ENCODE results near the gene ZNF865. TPM values are rescaled to one million over a fixed set of nuclear protein-coding genes. Genes with fewer than 3 reads are reported as not detected.

ZNF865 gene
- total RNA-seq, 2 experiments from 2014 or later = 14.2 TPM

DNA sequence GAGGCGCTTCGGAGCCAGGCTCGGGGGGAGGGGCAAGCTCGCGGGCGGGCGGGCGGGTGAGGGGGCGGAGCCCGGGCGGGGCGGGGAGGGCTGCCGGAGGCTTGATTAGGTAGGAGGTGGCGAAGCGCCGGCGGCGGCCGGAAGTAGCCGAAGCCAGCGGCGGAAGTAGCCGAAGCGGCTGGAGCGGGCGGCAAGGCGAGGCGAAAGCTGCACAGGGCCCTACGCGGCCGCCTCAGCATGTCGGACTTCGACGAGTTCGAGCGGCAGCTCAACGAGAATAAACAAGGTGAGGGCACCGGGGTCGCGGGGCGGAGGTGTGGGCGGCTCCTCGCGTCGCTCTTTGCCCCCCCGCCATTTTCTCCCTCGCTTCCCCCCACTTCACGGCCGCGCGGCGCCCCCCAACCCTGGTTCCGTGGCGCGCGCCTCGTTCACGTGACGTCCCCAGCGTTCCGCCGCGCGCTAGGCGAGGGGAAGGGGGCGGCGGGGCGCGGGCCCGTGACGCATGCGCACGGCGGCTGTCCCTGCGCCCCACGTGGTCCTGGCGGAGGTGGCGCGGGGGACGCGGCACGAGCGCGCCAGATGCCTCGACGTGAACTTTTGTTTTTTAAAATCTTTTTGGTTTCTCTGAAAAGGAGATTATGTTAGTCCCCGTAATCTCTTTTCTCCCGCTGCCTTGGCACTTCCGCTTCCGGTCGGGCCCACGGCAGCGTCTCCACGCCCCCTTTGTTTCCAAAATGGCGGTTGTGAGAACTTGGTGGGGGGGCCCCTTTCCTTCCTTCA is 49.6 kb downstream of the ZNF865 start, which contains the start of gene U2AF2:
U2AF2 (plus strand) TSS at position 168 of the 780 bp plus-strand sequence; CDS start at position 238, 70 bp downstream.
- ChIA-PET POLR2A (interaction anchor here (0.7 to 1.1 kb wide), 2 partner anchors 17 to 400 kb away, joined by 3 to 4 read pairs; no protein-coding TSS in a partner anchor), CTCF (interaction anchor here (0.6 to 3.4 kb wide), 25 partner anchors 9 to 495 kb away, joined by 3 to 36 read pairs (median 5); partner anchors contain the start of genes FIZ1, ZNF580, ZNF581 and ZNF784)
- Mint-ChIP-seq H3K4me1 (peaks cover 44% of the 10 kb centered on the region), H3K9me3 (no peaks in the 10 kb centered on the region), H3K27ac (peak within 1 kb of the TSS; percentile 99), H3K4me3 (peak within 1 kb of the TSS; percentile 88), H3K36me3 (ENCODE audit: low read depth) (peaks cover 25% of the 10 kb centered on the region), H3K27me3 (no peaks in the 10 kb centered on the region)
- peak; percentile 95 for DNase-seq

DNA sequence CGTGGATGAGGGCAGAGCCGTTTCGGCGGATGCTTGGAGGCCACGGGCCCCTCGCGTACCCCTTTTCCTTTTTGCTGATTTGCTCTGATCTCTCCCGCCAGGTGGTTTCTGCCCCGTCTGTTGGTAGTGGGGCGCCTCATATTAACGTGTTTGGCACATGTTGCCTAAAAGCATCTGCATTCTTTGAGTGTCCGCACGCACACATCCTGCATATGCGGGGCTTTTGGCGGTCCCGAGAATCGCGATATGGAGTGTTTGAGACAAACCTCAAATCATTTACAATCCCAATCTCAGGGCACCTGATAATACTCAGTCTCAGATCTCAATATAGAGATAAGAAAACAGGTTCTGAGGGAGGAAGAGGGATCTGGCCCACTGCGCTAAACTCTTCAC is 50.2 kb downstream of the ZNF865 start:
- POLR2A ChIA-PET = no interaction called here
- CTCF ChIA-PET = interaction anchor here (1.3 kb wide), 1 partner anchor 25 kb away, joined by 5 read pairs; no protein-coding TSS in a partner anchor
- Mint-ChIP-seq H3K4me3 (peak overlapping the region; percentile 88), H3K27me3 (no peaks in the 10 kb centered on the region), H3K27ac (peak overlapping the region; percentile 99), H3K9me3 (no peaks in the 10 kb centered on the region), H3K4me1 (peaks cover 39% of the 10 kb centered on the region), H3K36me3 (ENCODE audit: low read depth) (peaks cover 24% of the 10 kb centered on the region)
- no peak for DNase-seq

DNA sequence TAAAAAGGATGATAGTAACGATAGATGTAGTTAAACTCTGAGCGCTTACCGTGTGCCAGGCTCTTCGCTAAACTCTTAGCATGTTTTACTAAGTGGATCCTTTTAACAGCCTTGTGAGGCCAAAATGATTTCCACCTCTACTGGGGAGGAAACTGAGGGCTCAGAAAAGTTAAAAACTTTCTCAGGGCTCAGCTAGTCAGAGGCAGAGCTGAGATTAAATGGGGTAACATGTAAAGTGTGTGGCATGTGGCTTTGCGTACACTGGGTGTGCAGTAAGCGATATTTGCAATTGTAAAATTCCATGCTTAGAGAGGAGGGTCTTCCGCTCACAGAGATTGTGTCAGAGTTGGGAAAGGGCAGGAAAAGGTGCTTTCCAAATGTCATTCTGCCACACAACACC is 51.1 kb downstream of the ZNF865 start:
- H3K36me3 Mint-ChIP-seq (ENCODE audit: low read depth) = peaks cover 26% of the 10 kb centered on the region
- peak overlapping the region; percentile 88 for H3K4me3 Mint-ChIP-seq
- POLR2A ChIA-PET = no interaction called here
- H3K4me1 Mint-ChIP-seq = peaks cover 37% of the 10 kb centered on the region
- no peaks in the 10 kb centered on the region for H3K9me3 Mint-ChIP-seq
- CTCF ChIA-PET = interaction anchor here (1.0 to 1.5 kb wide), 5 partner anchors 9 to 26 kb away, joined by 3 to 5 read pairs (median 3); no protein-coding TSS in a partner anchor
- DNase-seq = no peak
- peak overlapping the region; percentile 99 for H3K27ac Mint-ChIP-seq
- H3K27me3 Mint-ChIP-seq = no peaks in the 10 kb centered on the region

DNA sequence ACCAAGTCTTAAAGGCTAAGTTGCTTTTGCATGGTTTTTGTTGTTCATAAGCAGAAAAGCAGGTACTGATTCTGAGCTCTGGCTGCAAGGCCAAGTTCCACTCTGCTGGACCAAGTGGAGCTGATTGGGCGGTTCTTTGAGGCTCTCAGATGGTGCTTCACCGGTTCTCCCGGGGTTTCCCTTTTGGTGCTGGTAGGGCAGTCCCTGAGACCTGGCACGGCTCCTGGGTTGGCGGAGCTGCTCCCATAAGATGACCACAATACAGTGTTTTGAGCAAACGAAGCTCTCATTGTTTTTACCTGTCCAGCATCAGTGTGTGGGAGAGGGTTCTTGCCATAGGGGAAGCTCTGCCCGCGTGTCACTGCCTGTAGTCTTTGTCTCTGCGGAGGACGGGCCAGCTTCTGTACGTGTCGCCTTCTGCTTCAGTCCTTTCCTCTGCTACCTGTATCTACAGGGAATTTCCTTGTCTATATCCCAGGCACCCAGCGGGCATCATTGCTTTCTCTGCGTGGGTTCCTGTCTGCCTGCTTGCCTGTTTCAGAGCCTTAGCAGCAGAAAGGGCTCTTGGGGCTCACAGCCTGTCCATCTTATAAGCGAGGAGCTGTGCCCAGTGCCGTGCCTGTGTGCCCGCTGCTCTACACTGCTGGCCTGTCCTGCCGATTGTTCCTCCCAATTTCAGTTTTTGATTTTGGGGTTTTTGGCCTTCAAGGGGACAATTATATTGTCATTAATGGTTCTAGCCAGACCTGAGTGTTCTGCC is 51.7 kb downstream of the ZNF865 start:
- POLR2A ChIA-PET = no interaction called here
- CTCF ChIA-PET = interaction anchor here (1.0 to 1.5 kb wide), 6 partner anchors 9 to 26 kb away, joined by 3 to 5 read pairs (median 3); no protein-coding TSS in a partner anchor
- no peaks in the 10 kb centered on the region for H3K27me3 Mint-ChIP-seq
- peaks cover 31% of the 10 kb centered on the region for H3K36me3 Mint-ChIP-seq (ENCODE audit: low read depth)
- H3K4me1 Mint-ChIP-seq = peaks cover 38% of the 10 kb centered on the region
- no peak for DNase-seq
- H3K4me3 Mint-ChIP-seq = peak overlapping the region; percentile 88
- H3K9me3 Mint-ChIP-seq = no peaks in the 10 kb centered on the region
- peak overlapping the region; percentile 71 for H3K27ac Mint-ChIP-seq

DNA sequence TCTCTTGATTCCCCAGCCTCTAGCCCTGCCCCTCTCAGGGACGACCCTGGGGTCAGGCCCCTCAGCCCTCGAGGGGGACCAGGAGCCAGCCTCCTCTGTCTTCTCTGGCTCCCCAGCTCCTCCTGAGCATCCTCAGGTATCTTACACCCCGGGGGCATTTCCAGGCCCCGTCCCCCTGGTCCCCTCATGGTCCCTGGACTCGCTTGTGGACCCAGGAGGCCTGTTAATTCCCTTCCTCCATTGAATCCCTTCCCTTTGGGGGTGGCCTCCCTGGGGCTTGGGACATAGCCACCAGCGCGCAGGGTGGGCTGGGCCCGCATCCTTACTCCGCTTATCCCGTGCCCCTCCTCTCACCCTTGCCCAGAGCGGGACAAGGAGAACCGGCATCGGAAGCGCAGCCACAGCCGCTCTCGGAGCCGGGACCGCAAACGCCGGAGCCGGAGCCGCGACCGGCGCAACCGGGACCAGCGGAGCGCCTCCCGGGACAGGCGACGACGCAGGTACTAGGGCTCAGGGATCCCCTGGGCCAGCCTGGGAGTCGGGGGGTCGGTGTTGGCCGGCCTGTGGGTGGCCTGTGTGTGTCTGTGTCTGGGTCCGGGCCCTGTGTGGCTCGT is 53.5 kb downstream of the ZNF865 start:
- peaks cover 42% of the 10 kb centered on the region for H3K36me3 Mint-ChIP-seq (ENCODE audit: low read depth)
- H3K27ac Mint-ChIP-seq = no peak overlapping the region
- no peaks in the 10 kb centered on the region for H3K9me3 Mint-ChIP-seq

DNA sequence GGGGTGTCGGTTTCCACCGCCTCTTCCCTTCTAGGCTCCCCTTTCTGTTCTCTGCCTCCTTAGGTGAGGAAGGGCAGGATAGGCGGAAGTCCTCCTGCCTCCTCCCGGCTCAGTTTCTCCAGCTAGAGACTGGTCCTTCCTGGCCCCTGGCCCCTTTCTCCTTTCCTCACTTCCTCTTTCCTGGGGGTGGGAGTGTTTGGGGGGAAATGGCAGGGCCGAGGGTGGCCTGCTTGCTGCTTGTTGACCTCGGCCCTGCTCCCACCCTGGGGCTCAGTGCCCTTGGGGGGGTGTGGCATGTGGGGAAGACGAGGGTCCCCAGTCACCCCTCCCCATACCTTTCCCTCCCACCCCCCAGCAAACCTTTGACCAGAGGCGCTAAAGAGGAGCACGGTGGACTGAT is 54.4 kb downstream of the ZNF865 start:
- H3K4me1 Mint-ChIP-seq = peaks cover 42% of the 10 kb centered on the region
- DNase-seq = no peak
- H3K27me3 Mint-ChIP-seq = no peaks in the 10 kb centered on the region
- no peak overlapping the region for H3K4me3 Mint-ChIP-seq
- peaks cover 50% of the 10 kb centered on the region for H3K36me3 Mint-ChIP-seq (ENCODE audit: low read depth)
- H3K27ac Mint-ChIP-seq = no peak overlapping the region
- ChIA-PET POLR2A (no interaction called here), CTCF (no interaction called here)
- H3K9me3 Mint-ChIP-seq = no peaks in the 10 kb centered on the region

More for the DNA sequence above, 53.5 kb downstream of the ZNF865 start:
- no peak overlapping the region for H3K4me3 Mint-ChIP-seq
- peaks cover 42% of the 10 kb centered on the region for H3K4me1 Mint-ChIP-seq
- POLR2A ChIA-PET = no interaction called here
- no peaks in the 10 kb centered on the region for H3K27me3 Mint-ChIP-seq
- CTCF ChIA-PET = no interaction called here
- DNase-seq = no peak

DNA sequence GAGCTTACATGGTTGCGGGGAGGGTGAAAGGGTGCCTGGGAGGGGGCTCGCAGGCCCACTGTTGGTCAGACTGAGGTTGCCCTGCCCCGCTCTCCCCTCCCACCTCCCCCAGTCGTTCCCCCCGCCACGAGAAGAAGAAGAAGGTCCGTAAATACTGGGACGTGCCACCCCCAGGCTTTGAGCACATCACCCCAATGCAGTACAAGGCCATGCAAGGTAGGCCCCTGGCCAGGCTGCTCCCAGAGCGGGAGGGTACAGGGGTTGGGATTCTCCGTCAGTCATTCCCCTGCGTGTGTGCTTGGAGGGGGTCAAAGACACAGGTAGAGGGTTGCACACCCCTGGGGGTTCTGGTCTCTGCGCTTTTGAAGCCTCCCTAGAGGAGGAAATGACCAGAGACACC is 55.0 kb downstream of the ZNF865 start:
- Mint-ChIP-seq H3K4me1 (peaks cover 42% of the 10 kb centered on the region), H3K36me3 (ENCODE audit: low read depth) (peaks cover 51% of the 10 kb centered on the region), H3K27ac (no peak overlapping the region), H3K4me3 (no peak overlapping the region), H3K27me3 (no peaks in the 10 kb centered on the region), H3K9me3 (no peaks in the 10 kb centered on the region)
- CTCF ChIA-PET = no interaction called here
- no peak for DNase-seq
- POLR2A ChIA-PET = no interaction called here

DNA sequence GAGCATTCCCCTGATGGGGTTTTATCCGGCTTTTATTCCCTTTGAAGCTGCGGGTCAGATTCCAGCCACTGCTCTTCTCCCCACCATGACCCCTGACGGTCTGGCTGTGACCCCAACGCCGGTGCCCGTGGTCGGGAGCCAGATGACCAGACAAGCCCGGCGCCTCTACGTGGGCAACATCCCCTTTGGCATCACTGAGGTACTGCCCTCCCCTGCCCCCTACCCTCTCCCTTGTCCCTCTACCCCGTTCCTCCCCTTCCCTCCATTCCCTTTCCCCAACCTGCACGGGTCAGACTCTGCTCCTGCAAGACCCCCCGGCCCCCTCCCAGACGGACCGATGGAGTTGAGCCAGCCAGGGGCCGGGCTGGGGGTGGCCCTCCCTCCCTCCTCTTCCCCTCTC is 55.5 kb downstream of the ZNF865 start:
- no peak overlapping the region for H3K4me3 Mint-ChIP-seq
- peaks cover 38% of the 10 kb centered on the region for H3K4me1 Mint-ChIP-seq
- no peaks in the 10 kb centered on the region for H3K9me3 Mint-ChIP-seq
- peaks cover 49% of the 10 kb centered on the region for H3K36me3 Mint-ChIP-seq (ENCODE audit: low read depth)
- H3K27ac Mint-ChIP-seq = no peak overlapping the region
- no peaks in the 10 kb centered on the region for H3K27me3 Mint-ChIP-seq
- CTCF ChIA-PET = no interaction called here
- no peak for DNase-seq
- POLR2A ChIA-PET = no interaction called here

DNA sequence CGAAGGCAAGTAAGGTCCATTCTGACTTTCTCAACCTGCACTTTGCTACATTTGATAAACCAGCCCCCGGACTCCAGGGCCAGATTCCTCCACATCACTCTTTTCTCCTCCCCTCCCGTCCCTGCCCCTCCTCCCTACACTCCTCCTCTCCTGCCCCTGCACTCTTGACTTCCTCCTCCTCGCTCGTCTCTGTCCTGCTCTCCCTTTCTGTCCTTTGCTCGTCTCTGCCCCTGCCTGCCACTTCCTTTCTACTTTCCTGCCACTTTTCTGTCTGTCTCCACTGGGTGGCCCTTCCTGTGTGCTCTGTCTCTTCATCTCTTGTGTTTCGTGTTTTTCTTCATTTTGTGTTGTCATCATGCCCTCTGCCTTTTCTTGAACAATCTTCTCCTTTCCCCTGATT is 56.4 kb downstream of the ZNF865 start:
- Mint-ChIP-seq H3K27me3 (no peaks in the 10 kb centered on the region), H3K27ac (peak overlapping the region; percentile 47), H3K9me3 (no peaks in the 10 kb centered on the region), H3K36me3 (ENCODE audit: low read depth) (peaks cover 48% of the 10 kb centered on the region), H3K4me1 (peaks cover 30% of the 10 kb centered on the region), H3K4me3 (no peak overlapping the region)
- POLR2A ChIA-PET = no interaction called here
- CTCF ChIA-PET = no interaction called here
- DNase-seq = no peak

DNA sequence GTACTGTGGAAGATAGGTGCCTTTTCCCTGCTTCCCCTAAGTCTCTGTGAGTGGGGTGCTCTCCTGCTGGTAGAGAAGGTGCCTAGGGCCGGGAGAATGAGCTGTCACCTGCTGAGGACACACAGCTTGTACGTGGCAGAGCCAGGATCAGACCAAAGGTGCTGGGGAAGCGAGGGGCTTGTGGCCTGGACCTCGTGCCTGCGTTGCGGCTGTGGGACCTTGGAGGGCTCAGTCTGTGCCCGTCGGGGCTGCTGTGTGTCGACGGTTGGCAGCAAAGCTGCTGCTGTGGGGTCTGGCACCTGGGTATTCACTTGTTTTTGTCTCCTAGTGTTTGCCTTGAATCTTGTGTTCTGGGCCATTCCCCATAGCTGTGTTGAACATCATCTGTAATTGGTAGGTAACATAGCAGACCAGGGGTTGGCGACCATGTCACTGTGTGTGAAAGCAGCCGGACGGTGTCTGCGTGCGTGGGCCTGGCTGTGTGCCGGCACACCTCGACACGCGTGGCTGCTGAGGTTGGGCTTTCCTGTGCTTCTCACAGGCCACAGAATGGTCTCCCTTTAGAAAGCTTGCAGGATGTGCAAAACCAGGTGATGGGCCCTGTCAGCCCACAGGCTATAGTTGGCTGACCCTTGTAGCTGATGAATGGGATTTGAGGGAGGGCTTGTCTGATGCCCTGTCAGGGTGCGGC is 58.5 kb downstream of the ZNF865 start:
- Mint-ChIP-seq H3K9me3 (no peaks in the 10 kb centered on the region), H3K4me3 (no peak overlapping the region), H3K36me3 (ENCODE audit: low read depth) (peaks cover 53% of the 10 kb centered on the region), H3K27ac (no peak overlapping the region), H3K27me3 (no peaks in the 10 kb centered on the region), H3K4me1 (peaks cover 15% of the 10 kb centered on the region)
- DNase-seq = no peak
- CTCF ChIA-PET = interaction anchor here (0.5 to 1.8 kb wide), 5 partner anchors 9 to 1716 kb away, joined by 3 to 5 read pairs (median 4); partner anchors contain the start of gene U2AF2
- POLR2A ChIA-PET = no interaction called here

DNA sequence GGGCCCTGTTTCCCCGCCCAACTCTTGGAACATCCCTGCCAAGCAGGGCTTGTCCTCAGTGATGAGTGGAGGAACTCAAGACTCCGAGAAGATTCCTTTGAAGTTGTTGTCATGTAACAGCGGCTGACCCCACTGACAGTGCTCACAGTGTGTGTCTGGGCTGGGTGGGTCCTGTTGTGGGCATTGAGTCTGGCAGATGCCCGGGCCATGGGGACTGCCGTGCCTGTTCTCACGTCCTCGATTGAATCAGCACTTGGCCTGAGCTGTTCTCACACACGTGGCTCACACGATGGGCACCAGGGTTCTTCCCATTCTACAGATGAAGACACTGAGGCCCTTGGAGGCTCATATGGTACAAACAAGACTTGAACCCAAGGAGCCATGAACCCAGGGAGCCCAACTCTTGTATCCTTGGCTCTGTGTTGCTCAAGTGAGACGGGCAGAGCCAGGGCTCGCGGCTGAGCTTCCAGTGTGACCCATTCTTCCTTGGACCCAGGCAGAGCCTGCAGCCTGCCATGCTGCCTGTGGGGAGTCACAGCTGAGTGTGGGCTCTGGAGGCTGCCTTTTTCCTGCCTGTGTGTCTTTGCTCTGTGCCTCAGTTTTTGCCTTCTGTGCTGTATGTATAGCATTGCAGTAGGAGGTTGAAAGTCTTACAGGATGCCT is 61.0 kb downstream of the ZNF865 start:
- ChIA-PET CTCF (interaction anchor here (0.9 to 2.5 kb wide), 4 partner anchors 9 to 27 kb away, joined by 4 to 11 read pairs (median 6); partner anchors contain the start of gene U2AF2), POLR2A (no interaction called here)
- Mint-ChIP-seq H3K27ac (no peak overlapping the region), H3K4me3 (no peak overlapping the region), H3K9me3 (no peaks in the 10 kb centered on the region), H3K27me3 (no peaks in the 10 kb centered on the region), H3K36me3 (ENCODE audit: low read depth) (peaks cover 62% of the 10 kb centered on the region), H3K4me1 (peaks cover 14% of the 10 kb centered on the region)
- DNase-seq = no peak

Measured in activated CD4-positive, alpha-beta T cell treated with anti-CD3 and anti-CD28 coated beads, Interleukin-2, amount 10 ng/mL, durations not matched to agents 7 days and 5 days (primary cell).